Measurements from ENCODE around the gene WFDC5.
"Not testable (repeated sequence)": the region's sequence is repeated elsewhere in the genome, so short reads cannot be mapped to it uniquely, and the experiment has no call there.

The WFDC5 gene

GRCh38 chr20:45114465-45115385 lies at the start of gene WFDC5:
WFDC5 (minus strand) TSS chr20:45115174; CDS start chr20:45115083, 91 bp downstream.
- peak; percentile 28 for DNase-seq

- DNase-seq = no peak
Observed at GRCh38 chr20:45163083-45163803, 48.3 kb upstream of the WFDC5 start.

- DNase-seq = no peak
Observed at GRCh38 chr20:45157962-45158361, 43.0 kb upstream of the WFDC5 start.

- DNase-seq = no peak
Observed at GRCh38 chr20:45156713-45157112, 41.7 kb upstream of the WFDC5 start.

- DNase-seq = not testable (repeated sequence)
Observed at GRCh38 chr20:45154794-45155193, 39.8 kb upstream of the WFDC5 start.

GRCh38 chr20:45154183-45154582 lies 39.2 kb upstream of the WFDC5 start:
- DNase-seq = no peak

DNA sequence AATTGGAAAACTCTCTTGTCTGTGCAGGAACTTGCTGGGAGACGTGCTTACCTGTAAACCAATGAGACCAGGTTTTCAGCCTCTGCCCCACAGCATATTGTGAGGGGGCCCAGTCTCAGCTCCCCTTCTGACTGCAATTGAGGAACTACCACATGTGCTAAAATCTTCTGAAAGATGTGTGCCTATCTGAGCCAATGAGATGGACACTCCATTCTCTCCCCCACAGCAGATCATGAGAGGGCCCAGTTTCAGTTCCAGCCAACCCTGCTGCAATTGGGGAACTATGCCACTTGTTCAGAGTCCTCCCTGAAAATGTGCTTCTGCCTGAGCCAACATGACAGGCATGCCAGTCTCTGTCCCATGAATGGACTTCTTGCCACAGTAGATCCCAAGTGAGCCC lies 38.8 kb upstream of the WFDC5 start:
- DNase-seq = peak; percentile 3

DNA sequence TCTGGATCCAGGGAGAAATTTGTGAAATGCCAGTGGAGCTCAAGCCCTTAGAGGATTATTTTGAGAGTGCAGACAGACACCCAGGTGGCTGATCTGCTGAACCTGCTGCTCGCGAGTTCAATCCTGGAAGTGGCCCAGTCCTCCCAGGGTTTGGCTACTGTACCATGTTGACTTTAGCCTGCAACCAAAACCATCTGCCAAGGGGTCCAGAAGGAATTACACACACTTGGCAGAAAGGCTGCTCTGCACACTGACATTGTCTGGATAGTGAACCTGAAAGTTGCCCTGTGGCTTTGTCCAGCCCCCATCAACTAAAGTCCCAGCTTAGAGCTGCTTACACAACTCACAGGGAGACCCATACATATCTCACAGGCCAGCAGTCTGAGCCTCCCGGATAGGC lies 38.2 kb upstream of the WFDC5 start:
- no peak for DNase-seq

- DNase-seq = no peak
Observed at GRCh38 chr20:45152405-45152804, 37.4 kb upstream of the WFDC5 start.

DNA sequence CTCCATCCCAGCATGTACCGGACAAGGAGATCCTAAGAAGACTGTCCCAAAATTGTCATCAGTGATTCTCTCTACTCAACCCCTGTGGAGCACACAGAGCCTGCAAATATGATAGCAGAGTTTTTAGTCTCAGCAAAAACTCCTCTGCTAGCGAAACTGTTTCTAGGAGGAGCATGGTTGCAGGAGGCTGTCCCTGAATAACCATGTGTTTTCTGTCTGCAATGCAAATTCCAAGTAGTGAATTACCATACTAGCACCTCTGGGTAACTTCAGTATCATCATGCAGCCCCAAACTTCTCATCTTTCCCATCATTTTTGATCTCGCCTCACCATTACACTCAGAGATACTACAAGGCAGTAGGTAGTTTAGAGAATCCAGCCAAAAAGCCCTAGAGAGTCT lies 34.1 kb upstream of the WFDC5 start:
- DNase-seq = no peak

DNA sequence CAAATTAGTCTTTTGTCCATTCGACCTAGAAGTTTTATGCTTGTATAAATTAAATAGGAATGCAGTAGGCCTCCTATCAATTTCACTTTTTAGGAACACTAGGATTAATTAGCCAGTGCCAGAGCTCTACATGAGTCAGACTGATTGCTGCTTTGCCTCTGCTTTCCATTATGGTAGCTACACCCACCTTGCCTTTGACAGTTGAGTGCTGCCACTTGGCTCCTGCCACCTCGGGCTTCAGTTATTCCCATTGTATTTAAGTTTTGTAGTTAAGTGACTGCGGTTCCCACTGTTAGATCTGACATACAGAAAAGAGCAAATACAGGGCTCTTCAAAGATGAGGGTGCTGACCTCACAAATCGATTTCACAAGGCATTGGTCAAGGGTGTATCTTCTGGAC lies 25.9 kb upstream of the WFDC5 start:
- DNase-seq = no peak

DNA sequence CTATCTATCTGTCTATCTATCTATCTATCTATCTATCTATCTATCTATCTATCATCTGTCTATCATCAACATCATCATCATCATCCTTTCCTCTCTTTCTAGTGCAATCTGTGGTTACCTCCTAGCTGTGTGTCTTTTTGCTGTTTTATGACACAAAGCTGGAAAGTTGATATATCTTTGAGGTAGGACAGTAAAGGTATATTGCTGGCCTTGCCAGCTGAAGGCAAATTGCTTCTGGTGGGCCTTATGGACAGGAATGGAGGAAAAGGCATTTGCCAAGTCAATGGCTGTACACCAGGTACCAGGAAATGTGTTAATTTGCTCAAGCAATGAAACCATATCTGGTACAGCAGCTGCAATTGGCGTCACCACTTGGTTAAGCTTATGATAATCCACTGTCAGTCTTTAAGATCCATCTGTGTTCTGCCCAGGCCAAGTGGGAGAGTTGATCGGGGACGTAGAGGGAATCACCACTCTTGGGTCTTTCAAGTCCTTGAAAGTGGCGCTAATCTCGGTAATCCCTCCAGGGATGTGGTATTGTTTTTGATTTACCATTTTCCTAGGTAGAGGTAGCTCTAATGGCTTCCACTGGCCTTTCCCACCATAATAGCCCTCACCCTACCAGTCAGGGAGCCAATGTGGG lies 24.9 kb upstream of the WFDC5 start:
- not testable (repeated sequence) for DNase-seq

- DNase-seq = peak; percentile 81
Observed at GRCh38 chr20:45138561-45139300, 23.8 kb upstream of the WFDC5 start.

GRCh38 chr20:45136911-45137310 lies 21.9 kb upstream of the WFDC5 start:
- DNase-seq = no peak

- no peak for DNase-seq
Observed at GRCh38 chr20:45128099-45128498, 13.1 kb upstream of the WFDC5 start.

DNA sequence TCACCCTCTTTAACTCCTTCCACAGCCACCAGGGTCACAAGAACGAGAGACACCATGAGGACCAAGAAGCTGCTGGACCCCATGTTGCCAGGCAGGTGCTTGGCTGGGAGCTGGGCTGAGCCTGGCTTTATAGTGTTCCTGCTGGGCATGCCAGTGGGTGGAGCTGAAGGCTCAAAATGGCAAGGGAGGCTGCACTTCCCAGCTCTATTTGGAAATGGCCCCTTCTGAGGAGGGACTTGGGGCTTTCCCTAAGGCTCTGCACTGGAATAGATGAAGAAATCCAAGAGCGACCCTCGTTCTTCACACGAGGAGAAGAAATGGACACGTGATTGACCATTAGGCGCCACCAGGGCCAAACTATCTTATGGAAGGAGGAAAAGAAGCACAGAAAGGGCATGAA lies 9.4 kb upstream of the WFDC5 start, which contains the start of gene WFDC12:
WFDC12 (minus strand) TSS at position 101 of the 400 bp plus-strand sequence; CDS start at position 83, 18 bp downstream.
- DNase-seq = no peak

GRCh38 chr20:45121388-45121787 lies 6.4 kb upstream of the WFDC5 start:
- no peak for DNase-seq

GRCh38 chr20:45119556-45120266 lies 4.7 kb upstream of the WFDC5 start:
- DNase-seq = no peak

GRCh38 chr20:45118028-45118427 lies 3.1 kb upstream of the WFDC5 start:
- DNase-seq = no peak

DNA sequence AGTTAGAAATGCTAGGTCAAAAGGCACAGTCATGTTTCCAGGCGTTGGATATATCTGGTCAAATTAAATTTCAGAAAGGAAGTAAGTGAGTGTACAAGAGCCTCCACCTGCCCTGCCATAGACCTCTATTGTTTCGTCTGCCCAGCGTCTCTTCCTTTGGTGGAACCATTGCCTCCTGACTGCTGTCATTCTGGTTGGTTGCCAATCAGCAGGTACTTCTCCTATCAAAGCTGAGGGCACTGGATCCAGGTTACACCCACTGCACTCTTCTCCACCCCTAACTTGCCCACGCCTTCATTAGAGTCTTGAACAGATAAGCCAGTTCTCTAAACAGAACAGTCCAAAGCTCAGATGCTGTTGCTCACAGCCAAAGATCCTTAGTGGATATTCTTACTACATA lies 2.6 kb upstream of the WFDC5 start:
- no peak for DNase-seq

DNA sequence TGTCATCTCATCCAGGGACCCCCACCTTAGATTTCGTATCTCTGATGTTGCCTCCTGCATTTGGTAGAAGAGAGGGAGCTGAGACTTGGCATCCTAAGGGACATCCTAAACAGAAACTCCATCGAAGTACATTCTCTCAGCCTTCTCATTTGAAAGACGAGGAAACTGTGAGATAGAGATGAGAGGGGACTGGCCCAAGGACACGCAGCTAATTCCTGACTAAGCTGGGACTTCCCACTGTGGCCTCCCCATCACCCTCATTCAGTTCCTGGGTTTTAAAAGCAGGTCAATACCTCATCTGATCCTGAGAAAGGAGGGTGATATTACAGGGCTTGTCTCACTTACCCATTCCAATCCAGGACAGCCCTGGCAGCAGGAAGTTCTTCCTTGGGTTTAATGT lies 855 bp upstream of the WFDC5 start:
- DNase-seq = no peak

- no peak for DNase-seq
Observed at GRCh38 chr20:45115386-45115774, 406 bp upstream of the WFDC5 start.

Data from hematopoietic multipotent progenitor cell treated with erythropoietin and hydrocortisone succinate and interleukin-3 and kit ligand, for 4 days (in vitro differentiated cells).